GM18873 (cell line): ENCODE measurements around the gene ATPAF1.

Experiments
- ATAC-seq: cut with Tn5 transposase; IDR thresholded peaks from one replicate; pipeline ENCODE4 v1.9.1; 2021; ENCODE audit warnings: mild to moderate bottlenecking, moderate library complexity, moderate number of reproducible peaks; ENCODE audit not compliant: unreplicated experiment, low FRiP score

Gene ATPAF1

DNA sequence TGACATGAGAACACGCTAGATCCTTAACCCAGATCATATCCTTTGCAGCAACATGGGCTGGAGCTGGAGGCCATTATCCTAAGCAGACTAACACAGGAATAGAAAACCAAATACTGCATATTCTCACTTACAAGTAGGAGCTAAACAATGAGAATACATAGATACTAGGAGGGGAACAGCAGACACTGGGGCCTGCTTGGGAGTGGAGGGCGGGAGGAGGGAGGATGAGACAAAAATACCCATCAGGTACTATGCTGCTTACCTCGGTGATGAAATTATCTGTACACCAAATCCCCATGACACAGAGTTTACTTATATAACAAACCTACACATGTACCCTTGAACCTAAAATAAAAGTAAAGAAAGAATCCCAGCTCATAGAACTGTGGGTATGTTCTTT lies 50.3 kb downstream of the ATPAF1 start:
- ATAC-seq, result no peak

DNA sequence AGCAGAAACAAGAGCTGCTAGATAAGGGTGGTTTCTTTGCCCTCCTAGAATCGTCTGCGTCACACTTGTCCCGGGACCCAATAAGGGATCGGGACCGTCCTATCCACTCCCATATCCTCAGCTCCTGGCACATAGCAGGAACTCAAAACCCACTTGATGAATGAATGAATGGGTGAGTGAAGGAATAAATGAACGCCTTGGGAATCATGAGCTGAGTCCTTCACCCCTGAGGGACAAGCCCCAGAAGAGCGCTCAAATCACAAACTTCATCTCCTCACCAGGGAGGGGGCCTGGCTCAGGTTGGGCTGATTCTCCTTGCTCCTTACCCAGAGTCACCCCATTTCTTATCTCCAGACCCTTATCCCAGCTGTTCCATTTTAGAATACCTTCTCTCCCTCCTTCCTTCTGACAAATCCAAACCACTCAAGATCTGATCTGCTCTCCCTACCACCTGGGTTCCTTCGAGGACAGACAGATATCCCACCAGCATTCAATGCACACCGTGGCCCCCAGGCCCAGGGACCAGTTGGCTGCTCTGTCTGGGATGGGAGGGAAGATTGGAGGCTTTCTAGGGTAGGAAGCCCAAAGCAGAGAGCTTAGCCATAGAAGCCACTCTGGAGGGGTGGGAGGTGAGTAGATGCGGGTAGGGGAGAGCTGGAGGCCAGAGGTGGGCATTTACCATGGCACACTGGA lies 50.9 kb downstream of the ATPAF1 start:
- no peak for ATAC-seq

DNA sequence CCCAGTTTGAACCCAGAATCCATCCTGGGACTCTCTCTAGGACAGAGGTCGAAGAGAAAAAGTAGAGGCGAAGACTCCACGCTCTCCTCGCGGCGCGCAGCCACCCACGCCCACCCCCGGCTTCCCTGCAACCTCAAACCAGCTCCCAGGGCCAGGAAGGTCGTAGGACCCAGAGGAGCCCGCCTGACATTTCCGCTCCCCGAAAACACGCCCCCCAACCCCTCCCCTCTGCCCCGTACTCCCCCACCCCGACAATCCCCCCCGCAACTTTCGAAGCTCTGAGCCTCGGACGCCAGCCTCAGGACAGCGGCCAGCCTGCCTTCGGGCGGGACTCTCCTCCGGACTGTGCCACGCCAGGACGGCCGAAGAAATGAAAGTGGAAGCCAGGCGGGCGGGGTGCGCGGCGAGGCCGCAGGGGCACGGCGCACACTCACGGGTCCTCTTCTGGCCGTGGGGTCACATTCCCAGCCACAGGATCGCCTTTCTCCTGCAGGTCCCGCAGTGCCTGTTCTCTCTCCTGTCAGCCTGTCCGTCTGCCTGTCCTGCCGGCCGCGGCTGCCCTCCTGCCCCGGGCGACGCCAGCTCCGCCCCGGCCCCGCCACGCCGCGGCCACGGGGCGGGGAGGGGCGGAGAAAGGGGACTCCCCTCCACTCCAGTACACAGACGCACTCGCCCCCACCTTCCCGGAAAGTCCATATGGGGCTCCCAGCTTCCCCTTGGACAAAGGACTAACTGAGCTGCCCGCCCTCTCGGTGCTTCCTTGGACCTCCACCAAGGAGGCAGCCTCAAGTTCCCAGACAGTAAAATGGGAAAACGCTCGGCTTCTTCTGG lies 51.7 kb downstream of the ATPAF1 start, which contains the start of gene MOB3C:
MOB3C (minus strand) TSS at position 535 of the 831 bp plus-strand sequence. CDS start 3,490 bp downstream, outside the sequence.
- no peak for ATAC-seq

DNA sequence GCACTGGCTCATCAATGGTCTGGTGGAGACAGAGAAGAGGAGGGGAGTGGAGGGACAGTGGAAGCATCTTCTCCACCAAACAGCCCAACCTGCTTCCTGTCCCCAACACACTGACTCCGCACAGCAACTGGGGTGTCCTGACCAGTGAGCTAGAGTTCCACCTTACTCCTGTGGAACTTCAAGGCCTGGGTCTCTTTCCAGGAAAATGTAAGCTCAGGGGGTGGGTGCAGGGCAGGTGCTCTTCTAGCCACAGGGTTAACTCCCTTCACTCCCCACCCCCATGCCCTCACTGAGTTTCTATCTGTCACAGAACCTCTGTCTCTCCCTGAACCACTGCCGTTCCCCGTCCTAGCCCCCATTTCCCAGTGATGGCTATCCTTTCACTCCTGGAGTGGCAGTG lies 52.4 kb downstream of the ATPAF1 start:
- ATAC-seq, result no peak

DNA sequence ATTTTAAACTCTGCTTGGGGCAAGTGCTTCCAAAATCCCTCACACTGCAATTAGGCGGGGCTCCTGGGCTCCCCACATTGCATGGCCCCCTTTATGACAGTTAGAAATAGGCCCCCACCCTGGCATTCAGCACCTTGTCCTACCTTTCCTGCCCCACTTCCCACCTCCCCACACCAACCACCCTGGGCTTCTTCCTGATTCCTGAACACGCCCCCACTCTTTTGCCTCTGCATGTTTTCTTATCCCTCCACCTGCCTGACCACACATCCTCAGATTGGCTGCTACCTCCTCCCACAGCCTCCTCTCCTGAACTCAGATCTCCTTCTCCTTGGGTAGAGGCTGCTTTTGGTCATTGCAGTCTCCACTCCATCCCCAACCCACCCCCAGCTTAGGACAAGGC lies 53.1 kb downstream of the ATPAF1 start:
- no peak for ATAC-seq

DNA sequence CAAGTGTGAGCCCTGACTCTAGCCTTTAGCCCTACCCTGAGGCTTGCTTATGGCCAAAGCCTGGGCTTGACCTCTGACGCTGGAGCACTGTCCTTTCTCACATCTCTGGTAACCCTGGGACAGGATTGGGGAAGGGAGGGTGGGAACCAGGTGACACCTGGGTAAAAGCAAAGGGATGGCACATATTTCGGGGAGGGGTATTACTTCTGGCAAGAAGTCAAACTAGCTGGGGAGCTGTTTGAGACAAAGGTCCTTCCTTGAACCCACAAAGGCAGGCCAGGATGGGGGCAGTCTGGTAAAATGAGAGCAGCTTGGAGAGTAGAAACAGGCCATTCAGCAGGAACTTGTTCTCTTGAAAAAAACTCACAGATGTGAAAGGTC lies 53.6 kb downstream of the ATPAF1 start:
- ATAC-seq, result no peak

DNA sequence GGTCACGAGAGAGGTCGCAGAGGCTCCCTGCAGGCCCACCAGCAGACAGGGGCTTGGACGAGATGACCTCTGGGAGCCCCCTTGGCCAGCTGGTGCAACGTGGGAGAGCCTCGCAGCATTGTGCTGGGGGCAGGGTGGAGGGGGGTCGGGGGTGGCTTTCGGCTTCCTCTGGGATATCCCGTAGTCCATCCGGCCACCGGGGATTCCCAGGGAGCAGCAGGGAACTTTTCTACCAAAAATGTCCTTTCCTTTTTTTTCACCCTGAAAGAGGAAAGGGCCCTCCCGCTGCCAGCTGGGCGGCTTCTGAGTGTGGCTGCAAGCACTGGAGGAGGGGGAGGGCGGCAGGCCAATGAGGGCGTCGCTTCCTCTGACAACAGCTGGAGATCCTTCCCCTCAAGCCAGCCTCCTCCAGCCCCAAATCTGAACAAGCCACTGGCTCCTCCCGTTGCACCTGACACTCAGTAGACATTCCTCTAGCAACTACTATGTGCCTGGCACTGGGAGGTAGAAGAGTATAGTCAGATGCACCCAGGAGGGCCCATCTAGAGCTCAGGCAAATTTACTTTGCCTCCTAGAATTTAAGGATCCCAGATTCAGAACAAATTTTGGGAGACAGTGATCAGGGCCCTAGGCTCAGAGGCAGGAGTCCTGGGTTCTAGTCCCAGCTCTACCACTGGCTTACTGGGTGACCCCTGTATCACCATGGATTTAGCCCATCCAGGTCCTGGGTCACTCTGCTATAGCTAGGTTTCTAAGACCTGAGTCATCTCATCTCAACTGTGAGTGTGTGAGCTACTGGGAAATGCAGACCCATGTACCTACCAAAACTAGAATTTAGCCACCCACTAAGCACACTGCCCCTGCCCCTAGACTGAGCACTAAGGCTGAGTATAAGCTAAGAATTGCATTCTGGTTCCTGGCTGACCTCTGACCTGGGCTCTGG lies 54.2 kb downstream of the ATPAF1 start:
- ATAC-seq, result no peak

DNA sequence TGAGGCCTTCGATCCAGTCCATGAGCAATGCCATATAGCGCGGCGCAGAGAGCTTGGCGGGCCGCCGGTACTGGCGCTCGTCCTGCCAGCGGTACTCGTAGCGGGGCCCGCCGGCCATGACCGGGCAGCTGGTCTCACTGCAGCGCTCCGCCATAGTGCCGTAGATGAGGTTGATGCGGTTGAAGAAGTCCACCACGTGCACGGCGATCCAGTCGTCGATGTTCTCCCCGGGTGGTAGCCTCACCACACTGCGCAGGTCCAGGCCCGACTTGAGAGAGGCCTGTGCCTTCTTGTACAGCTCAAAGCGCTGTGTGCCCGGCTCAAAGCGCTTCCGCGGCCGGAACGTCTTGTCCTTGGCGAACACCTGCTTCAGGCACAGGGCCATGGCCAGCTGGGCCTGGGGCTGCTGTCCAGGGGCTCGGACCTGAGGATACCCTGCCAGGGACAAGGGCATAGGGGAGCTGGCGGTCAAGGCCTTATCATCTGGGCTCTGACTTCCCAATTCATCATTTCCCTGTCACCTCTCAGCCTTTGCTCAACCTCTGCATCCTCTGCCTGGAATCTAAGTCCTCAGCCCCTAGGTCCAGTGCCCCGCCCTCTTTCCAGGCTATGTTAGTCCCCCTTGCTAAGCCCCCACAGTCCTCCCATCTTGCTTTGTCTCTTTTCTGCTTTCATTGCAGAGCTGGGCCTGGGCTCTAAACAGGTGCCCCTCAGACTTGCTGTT lies 55.1 kb downstream of the ATPAF1 start:
- ATAC-seq, result no peak

DNA sequence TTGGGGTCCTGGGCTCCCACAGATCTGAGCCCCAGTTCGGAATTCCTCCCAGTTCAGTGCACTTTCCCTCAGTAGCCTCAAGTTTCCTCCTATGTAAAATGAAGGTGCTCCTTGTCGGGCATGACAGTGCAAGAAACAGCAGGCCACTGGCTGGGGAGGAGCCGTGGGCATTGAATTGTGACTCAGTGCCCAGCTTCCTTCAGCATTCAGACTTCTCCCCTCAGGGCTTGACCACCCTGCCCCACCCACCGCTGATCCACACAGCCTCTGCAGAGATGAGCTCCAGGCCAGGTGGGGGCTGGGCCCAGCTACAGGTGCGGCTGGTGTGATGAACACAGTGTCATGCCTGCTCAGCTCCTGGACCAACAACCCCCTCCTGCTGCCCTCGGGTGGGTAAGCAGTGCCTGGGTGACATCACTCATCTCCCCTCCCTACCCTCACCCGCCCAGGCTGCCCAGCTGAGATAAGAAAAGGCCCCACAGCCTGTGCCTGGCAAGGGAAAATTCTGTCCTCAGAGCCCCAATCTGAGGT lies 56.4 kb downstream of the ATPAF1 start:
- ATAC-seq, result no peak

DNA sequence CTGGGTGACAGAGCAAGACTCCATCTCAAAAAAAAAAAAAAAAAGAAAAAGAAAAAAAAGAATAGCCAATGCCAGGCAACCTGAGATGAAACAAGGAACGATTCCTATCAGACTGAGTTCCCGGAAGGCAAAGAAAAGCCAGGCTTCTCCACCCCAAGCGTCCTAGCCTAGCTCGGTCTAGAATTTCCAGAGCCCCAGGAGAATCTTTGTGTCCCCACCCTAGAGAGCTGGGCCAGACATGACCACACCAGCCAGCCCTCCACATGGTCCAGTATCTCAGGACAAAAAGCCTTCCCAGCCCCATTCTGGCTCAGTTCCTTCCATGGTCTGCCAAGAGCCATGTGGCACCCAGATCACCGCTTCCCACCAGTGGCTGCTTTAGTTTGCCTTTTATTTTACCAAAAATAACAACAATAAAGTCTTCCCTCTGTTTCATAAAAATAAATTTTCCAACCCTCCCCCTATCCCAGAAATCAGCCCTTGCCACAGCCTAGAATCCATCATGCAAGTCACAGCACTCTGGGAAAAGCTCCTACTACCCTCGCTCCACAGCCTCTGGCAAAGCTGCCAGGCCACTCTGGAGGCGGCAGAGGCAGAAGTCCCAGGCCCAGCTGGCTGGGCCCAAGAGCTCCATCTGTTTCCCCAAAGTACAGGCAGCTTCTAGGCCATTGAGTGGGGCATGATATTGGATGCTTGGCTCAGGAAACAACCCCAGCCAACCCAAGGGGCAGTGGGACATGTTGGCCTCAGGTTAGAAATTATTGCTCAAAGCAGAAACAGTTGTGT lies 60.6 kb downstream of the ATPAF1 start:
- ATAC-seq, result no peak

DNA sequence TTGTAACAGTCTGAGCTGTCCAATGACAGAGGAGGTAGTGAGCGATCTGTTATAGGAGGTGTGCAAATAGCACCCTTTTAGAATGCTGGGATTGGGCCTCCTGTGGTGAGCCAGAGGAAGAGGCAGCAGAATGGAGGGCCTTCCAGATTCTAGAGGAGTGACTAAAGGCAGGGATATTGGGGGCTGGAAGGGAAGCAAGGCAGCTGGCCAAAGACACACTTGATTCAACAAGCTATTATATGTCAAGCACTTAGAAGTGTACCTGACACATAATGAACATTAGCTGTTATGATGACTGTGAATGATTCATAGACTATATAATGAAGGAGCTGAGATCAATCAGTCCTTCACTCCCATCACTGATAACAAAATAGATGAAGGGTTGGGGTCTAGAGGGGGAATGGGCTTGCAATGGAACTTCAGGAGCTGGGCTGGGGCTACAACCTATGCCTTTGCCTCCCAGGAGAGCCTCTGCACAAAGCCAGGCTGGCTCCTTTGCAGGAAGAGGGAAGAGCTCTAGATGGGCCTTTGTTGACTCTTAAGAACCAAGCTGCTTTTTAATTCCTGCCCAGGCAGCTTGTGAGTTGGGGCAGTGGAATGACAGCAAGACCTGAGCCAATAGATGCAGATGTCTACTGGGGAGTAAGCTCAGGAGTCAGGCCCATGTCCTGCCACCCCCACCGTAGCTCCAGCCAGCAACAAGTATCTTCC lies 61.8 kb downstream of the ATPAF1 start:
- no peak for ATAC-seq

DNA sequence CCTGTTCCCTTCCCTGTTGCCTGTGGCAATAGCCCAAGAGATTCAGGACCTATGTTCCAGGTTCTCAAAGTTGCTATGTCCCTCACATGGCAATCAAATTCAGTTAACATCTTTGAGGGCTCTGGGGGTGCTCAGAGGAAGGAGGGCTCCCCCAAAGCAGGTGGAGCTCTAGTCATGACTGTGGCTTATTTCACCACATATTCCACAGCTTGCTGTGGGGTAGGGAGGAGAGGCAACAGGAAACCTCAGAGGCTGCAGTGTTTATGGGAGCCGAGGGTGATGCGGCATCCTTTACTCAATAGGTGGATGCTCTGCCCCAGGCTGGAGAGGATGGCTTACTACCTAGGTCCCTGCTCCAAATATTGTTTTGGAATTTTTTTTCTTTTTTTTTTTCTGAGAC lies 62.9 kb downstream of the ATPAF1 start:
- ATAC-seq, result no peak

DNA sequence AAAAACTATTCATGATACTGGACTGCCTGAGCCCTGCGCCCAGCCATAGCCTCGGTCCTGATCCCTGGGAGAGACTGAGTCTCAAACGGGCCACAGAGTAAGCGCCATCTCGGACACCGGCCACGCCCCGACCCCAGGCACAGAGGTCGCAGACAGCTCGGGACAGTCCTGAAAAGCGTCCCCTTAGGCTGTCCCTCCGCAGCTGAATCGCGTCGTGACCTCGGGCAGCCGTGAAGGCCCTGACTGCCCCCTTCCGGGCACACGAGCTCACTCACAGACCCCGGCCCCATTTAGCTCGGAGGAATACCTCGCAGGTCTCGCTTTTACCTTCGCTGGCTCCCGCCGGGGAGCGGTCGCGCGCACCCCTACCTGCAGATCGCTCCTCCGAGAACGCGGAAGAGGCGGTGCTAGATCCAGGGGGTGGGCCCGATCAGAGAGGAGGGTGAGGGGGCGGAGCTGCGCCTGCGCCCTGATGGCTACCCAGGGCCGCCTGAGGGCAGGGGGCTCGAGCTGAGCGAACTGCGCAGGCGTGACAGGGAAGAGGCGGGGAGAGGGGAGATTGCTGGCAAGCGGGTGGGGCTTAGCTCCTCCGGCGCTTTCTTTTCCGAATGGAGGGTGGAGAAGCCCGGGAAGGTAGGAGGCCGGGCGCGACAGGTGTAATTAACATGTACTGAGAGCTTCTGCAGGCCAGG lies 64.2 kb downstream of the ATPAF1 start, which contains the start of gene MKNK1:
MKNK1 (minus strand) TSS at position 411 of the 692 bp plus-strand sequence. CDS start 20,941 bp downstream, outside the sequence.
- ATAC-seq, result peak; percentile 79

DNA sequence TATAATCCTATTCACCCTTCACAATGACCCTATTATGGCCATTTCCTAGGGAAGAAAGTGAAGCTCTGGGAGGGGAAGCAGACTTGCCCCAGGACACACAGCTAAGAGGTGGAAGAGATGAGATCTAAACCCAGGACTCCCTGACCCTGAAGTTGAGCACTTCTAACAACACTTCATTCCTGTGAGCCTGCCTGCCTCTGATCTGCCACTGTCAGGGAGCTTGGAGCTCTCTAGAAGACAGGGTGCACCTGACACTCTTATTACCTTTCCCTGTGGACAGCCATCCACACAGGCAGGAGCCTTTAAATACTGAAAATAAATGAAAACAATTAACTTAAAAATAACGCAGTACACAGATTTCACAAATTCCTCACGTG lies 64.7 kb downstream of the ATPAF1 start:
- no peak for ATAC-seq

DNA sequence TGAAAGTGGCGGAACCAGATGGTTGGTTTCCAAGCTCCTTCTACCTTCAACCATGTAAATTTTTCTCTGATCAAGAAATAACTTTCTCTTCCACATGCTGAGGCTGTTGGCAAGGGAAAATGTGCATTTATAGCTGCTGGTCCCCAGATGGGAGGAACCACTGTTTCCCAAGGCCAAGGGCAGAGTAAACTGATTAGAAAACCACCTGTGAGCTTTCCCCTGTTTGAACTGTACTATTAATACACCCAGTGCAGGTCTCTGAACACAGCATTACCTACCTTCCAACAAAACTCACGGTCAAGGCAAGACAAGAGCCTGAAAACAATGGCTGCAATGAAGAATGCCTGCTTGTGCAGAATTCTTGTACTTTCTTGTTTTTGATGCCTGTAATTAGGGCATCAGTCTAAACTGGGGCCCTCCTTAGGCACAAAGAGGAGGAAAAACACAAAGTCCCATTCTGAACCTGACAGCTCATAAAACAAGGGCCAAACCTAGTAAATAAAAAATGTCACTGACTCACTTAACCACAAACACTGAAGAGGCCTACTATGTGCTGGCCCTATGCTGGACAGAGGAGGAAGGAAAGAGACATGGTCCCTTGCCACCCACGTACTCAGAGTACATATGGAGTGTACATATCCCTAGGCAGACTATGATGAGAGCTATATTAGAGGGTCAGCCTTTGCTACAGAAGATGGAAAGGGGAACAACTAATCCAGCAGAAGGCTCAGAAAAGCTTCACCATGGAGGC lies 66.7 kb downstream of the ATPAF1 start:
- no peak for ATAC-seq

DNA sequence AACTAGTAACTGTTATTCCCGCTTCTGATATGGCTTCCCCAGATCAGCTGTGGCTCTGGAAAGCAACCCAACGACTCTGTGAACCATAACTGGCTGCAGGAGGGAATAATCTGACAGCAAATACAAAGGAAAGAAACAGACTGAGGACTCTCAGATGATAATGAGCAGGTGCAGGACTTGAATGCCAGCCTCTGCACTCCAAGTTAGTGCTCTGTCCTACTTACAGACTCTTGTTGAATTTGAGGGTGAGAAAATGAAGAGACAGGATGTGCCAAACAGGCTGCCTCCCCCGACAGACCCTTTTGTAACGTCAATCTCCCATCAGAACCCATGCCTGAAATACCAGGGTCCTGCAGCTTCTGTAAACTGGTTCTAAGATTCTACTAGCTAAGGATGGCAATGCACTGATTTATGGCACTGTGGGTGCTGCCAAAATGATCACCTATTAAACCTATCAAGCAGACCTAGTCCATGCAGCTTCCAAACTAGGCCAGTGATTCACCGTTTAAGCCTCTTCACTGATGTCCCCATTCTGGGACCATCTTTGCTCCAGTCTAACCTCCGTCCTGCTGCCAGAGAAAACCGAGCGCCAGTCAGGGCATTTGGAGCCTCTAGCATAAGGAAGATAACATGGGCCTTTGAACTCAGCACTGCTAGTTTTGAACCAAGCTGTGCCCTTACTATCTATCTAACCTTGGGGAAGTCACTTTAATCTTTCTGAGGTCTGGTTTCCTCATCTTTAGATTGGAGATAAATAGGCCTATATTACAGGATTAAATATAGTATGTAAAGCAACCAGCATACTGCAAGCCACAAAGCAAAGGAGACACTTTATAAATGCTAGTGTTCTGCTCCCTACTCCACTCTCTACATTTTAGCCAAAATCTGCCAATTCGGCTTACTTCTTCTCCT lies 68.8 kb downstream of the ATPAF1 start:
- ATAC-seq, result no peak
